Measurements from ENCODE around the gene DRC3. TPM values are rescaled to one million over a fixed set of nuclear protein-coding genes. Genes with fewer than 3 reads are reported as not detected.
"Not testable (repeated sequence)": the region's sequence is repeated elsewhere in the genome, so short reads cannot be mapped to it uniquely, and the experiment has no call there.

DRC3 gene
- total RNA-seq, 1 donor from 2014 or later: 3.1 TPM

- DNase-seq: no peak
Measured at GRCh38 chr17:17942846-17943245, 29.8 kb upstream of the DRC3 start.

- no peak for DNase-seq
Measured at GRCh38 chr17:17943281-17943984, 29.2 kb upstream of the DRC3 start.

GRCh38 chr17:17944242-17944641 is 28.4 kb upstream of the DRC3 start:
- DNase-seq: peak; percentile 6

- DNase-seq: no peak
Measured at GRCh38 chr17:17944743-17945142, 27.9 kb upstream of the DRC3 start.

- no peak for DNase-seq
Measured at GRCh38 chr17:17946093-17946492, 26.6 kb upstream of the DRC3 start.

GRCh38 chr17:17947309-17947708 is 25.4 kb upstream of the DRC3 start:
- no peak for DNase-seq

- DNase-seq: no peak
Measured at GRCh38 chr17:17947966-17948365, 24.7 kb upstream of the DRC3 start.

- DNase-seq: no peak
Measured at GRCh38 chr17:17950347-17950746, 22.3 kb upstream of the DRC3 start.

- DNase-seq: no peak
Measured at GRCh38 chr17:17950806-17951205, 21.9 kb upstream of the DRC3 start.

- DNase-seq: no peak
Measured at GRCh38 chr17:17951524-17951923, 21.1 kb upstream of the DRC3 start.

GRCh38 chr17:17952691-17953090 is 20.0 kb upstream of the DRC3 start:
- no peak for DNase-seq

- no peak for DNase-seq
Measured at GRCh38 chr17:17954079-17954478, 18.6 kb upstream of the DRC3 start.

GRCh38 chr17:17955790-17956341 is 16.8 kb upstream of the DRC3 start:
- DNase-seq: not testable (repeated sequence)

- no peak for DNase-seq
Measured at GRCh38 chr17:17957584-17957916, 15.1 kb upstream of the DRC3 start.

- DNase-seq: no peak
Measured at GRCh38 chr17:17958982-17959381, 13.7 kb upstream of the DRC3 start.

- DNase-seq: peak; percentile 40
Measured at GRCh38 chr17:17959520-17960361, 12.9 kb upstream of the DRC3 start.

GRCh38 chr17:17960500-17961030 is 12.1 kb upstream of the DRC3 start:
- DNase-seq: no peak

GRCh38 chr17:17963066-17963465 is 9.6 kb upstream of the DRC3 start:
- no peak for DNase-seq

- no peak for DNase-seq
Measured at GRCh38 chr17:17963694-17964436, 8.8 kb upstream of the DRC3 start.

- no peak for DNase-seq
Measured at GRCh38 chr17:17964710-17965109, 8.0 kb upstream of the DRC3 start.

GRCh38 chr17:17965152-17965721 is 7.4 kb upstream of the DRC3 start:
- no peak for DNase-seq

- no peak for DNase-seq
Measured at GRCh38 chr17:17966399-17966798, 6.3 kb upstream of the DRC3 start.

All from skin of body (tissue), 2 donors.